Measurements from ENCODE around the gene KMT2B.
A peak's percentile ranks its signal among the peaks of the same experiment; 100 is the strongest.
"Not testable (repeated sequence)": the region's sequence is repeated elsewhere in the genome, so short reads cannot be mapped to it uniquely, and the experiment has no call there.

The KMT2B gene

DNA sequence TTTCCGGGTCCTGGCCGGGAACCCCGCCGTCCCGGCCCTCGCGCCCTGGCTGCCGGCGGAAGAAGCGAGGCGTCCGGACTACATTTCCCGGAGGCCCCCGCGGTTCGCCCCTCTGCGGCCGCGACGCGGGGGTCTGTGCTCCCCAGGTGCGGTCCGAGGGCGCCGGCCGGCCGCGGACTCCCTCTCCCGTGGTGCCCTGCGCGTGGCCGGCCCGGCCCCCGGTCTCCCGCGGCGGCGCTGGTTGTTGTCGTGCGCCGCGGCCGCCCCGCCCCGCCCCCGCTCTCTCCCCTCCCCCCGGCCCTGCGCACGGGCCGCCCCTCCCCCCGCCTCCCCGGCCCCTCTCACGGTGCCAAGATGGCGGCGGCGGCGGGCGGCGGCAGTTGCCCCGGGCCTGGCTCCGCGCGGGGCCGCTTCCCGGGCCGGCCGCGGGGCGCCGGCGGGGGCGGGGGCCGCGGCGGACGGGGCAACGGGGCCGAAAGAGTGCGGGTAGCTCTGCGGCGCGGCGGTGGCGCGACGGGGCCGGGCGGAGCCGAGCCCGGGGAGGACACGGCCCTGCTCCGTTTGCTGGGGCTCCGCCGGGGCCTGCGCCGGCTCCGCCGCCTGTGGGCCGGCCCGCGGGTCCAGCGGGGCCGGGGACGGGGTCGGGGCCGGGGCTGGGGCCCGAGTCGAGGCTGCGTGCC lies at the start of gene KMT2B:
TSS of gene KMT2B (plus strand) at position 339 of the 680 bp plus-strand sequence. CDS start at position 355, 16 bp downstream.
- Mint-ChIP-seq H3K9me3 (no peaks in the 10 kb centered on the region), H3K4me3 (peak within 1 kb of the TSS; percentile 99), H3K27me3 (no peaks in the 10 kb centered on the region), H3K27ac (peak within 1 kb of the TSS; percentile 97), H3K36me3 (peaks cover 5% of the 10 kb centered on the region), H3K4me1 (peaks cover 55% of the 10 kb centered on the region)

GRCh38 chr19:35669566-35669965 lies 48.2 kb upstream of the KMT2B start:
- no peaks in the 10 kb centered on the region for H3K9me3 Mint-ChIP-seq
- H3K27ac Mint-ChIP-seq = no peak overlapping the region
- H3K4me1 Mint-ChIP-seq = peaks cover 8% of the 10 kb centered on the region
- H3K4me3 Mint-ChIP-seq = no peak overlapping the region
- H3K36me3 Mint-ChIP-seq = no peaks in the 10 kb centered on the region
- H3K27me3 Mint-ChIP-seq = peaks cover 10% of the 10 kb centered on the region

DNA sequence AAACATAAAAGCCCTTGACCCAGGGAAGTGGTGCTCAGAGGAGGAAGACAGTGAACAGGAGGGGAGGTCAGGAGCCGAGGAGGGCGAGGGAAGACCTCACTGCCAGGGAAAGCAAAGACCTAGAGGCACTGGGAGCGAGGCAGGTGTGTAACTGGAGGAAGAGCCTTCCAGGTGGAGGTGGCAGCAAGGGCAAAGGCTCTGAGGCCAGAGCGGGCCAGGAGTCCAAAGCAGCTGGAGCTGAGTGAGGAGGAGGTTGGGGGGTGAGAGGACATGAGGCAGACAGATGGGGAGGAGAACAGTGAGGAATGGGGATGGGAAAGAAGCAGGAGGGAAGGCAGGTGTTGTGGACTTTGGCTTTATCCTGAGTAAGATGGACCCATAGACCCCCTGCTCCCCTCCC lies 47.8 kb upstream of the KMT2B start:
- Mint-ChIP-seq H3K27me3 (peaks cover 10% of the 10 kb centered on the region), H3K4me3 (no peak overlapping the region), H3K36me3 (no peaks in the 10 kb centered on the region), H3K4me1 (peaks cover 8% of the 10 kb centered on the region), H3K9me3 (no peaks in the 10 kb centered on the region), H3K27ac (no peak overlapping the region)

- no peak overlapping the region for H3K27ac Mint-ChIP-seq
- no peaks in the 10 kb centered on the region for H3K36me3 Mint-ChIP-seq
- peaks cover 8% of the 10 kb centered on the region for H3K4me1 Mint-ChIP-seq
- H3K4me3 Mint-ChIP-seq = no peak overlapping the region
- no peaks in the 10 kb centered on the region for H3K9me3 Mint-ChIP-seq
- H3K27me3 Mint-ChIP-seq = peaks cover 10% of the 10 kb centered on the region
Observed at GRCh38 chr19:35670686-35671085, 47.1 kb upstream of the KMT2B start.

DNA sequence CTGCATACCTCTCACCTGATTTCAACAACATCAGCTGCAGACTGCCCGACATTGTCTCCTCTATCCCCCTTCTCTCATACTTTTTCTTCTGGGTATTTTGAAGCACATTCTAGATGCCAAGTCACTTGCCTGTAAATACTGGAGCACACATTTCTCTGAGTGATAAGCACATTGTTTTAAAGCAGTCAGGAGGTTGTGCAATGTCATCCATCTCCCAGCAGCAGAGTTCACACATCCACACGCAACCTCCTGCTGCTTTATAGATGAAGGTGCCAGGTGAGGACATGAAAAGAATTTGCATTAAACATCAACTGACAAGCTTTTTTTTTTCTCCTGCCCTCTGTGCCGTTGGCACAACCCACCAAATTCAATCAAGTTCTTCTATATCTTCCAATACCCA lies 46.0 kb upstream of the KMT2B start:
- Mint-ChIP-seq H3K27ac (peak overlapping the region; percentile 57), H3K4me1 (peaks cover 8% of the 10 kb centered on the region), H3K27me3 (peaks cover 12% of the 10 kb centered on the region), H3K9me3 (no peaks in the 10 kb centered on the region), H3K36me3 (no peaks in the 10 kb centered on the region), H3K4me3 (no peak overlapping the region)

- Mint-ChIP-seq H3K4me1 (peaks cover 8% of the 10 kb centered on the region), H3K27me3 (peaks cover 12% of the 10 kb centered on the region), H3K4me3 (peak overlapping the region; percentile 70), H3K27ac (no peak overlapping the region), H3K36me3 (no peaks in the 10 kb centered on the region), H3K9me3 (no peaks in the 10 kb centered on the region)
Observed at GRCh38 chr19:35673121-35673804, 44.5 kb upstream of the KMT2B start.

GRCh38 chr19:35675589-35676140 lies 42.1 kb upstream of the KMT2B start:
- H3K36me3 Mint-ChIP-seq = no peaks in the 10 kb centered on the region
- peaks cover 8% of the 10 kb centered on the region for H3K4me1 Mint-ChIP-seq
- H3K9me3 Mint-ChIP-seq = no peaks in the 10 kb centered on the region
- H3K4me3 Mint-ChIP-seq = no peak overlapping the region
- peaks cover 9% of the 10 kb centered on the region for H3K27me3 Mint-ChIP-seq
- no peak overlapping the region for H3K27ac Mint-ChIP-seq

DNA sequence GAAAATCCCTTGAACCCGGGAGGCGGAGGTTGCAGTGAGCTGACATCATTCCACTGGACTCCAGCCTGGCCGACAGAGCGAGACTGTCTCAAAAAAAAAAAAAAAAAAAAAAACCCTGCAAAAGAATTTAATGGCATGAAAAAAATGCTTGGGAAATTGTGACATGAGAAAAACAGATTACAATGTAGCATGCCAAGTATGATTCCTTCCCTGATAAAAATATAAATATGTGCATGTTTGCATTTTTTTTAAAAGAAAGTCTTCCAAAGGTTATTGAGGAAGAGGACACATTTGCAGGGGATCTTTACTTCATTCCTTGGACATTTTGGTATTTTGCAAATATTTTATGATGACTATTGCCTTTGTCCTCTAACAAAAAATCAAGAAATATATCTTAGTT lies 28.0 kb upstream of the KMT2B start:
- Mint-ChIP-seq H3K36me3 (no peaks in the 10 kb centered on the region), H3K4me3 (no peak overlapping the region), H3K27ac (no peak overlapping the region), H3K27me3 (no peaks in the 10 kb centered on the region), H3K4me1 (no peaks in the 10 kb centered on the region), H3K9me3 (no peaks in the 10 kb centered on the region)

DNA sequence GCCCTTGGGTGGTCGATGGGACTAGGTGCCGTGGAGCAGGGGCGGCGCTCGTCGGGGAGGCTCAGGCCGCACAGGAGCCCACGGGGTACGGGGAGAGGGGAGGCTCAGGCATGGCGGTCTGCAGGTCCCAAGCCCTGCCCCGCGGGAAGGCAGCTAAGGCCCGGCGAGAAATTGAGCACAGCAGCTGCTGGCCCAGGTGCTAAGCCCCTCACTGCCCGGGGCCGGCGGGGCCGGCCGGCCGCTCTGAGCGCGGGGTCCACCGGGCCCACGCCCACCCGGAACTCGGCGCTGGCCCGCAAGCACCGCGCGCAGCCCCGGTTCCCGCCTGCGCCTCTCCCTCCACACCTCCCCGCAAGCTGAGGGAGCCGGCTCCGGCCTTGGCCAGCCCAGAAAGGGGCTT lies 26.7 kb upstream of the KMT2B start:
- not testable (repeated sequence) for H3K4me1 Mint-ChIP-seq, H3K9me3 Mint-ChIP-seq, H3K36me3 Mint-ChIP-seq, H3K27me3 Mint-ChIP-seq, H3K27ac Mint-ChIP-seq, H3K4me3 Mint-ChIP-seq

- H3K9me3 Mint-ChIP-seq = no peaks in the 10 kb centered on the region
- peak overlapping the region; percentile 53 for H3K27ac Mint-ChIP-seq
- H3K36me3 Mint-ChIP-seq = no peaks in the 10 kb centered on the region
- H3K4me1 Mint-ChIP-seq = no peaks in the 10 kb centered on the region
- no peak overlapping the region for H3K4me3 Mint-ChIP-seq
- H3K27me3 Mint-ChIP-seq = no peaks in the 10 kb centered on the region
Observed at GRCh38 chr19:35692010-35692409, 25.8 kb upstream of the KMT2B start.

DNA sequence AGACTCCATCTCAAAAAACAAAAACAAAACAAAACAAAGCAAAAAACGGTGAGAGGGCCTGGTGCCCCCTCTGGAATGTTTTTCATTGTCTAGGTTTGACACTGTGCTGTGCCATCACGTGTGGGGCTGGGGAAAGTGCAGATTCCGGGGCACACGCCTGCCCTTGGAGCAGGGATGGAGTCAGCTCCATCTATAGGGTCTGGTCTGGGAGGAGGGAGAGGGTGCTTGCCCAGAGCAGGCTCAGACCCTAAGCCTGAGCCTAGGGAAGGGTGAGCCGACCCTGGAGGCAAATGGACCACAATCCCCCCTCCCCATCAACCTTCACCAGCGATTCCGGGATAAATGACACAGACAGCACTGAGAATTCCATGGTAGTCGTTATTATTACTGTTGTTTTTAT lies 24.4 kb upstream of the KMT2B start:
- H3K27ac Mint-ChIP-seq = no peak overlapping the region

DNA sequence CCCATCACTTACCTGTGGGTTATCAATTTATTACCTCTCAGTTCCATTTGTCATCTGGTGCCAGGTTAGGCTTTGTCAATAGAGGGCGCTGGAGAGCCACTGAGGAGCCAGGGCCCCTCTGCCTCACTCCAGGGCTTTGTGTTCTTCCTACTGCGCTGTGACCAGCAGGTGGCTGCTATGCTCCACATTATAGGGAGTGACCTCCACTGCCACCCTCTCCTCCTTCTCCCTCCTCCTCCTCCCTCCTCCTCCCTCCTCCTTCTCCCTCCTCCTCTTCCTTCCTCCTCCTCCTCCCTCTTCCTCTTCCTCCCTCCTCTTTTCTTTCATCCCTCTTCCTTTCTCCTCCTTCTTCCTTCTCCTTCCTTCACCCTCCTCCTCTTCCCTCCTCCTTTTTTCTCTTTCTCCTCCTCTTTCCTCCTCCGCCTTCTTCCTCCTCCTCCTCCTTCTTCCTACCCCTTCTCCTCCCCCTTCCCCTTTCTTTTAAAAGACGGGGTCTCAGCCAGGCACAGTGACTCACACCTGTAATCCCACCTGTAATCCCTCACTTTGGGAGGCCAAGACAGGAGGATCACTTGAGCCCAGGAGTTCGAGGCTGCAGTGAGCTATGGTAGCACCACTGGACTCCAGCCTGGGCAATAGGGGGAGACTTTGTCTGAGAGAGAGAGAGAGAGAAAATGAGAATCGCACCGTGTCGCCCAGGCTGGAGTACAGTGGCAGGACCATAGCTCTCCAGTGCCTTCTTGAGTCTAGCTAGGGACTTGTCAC lies 23.8 kb upstream of the KMT2B start:
- Mint-ChIP-seq H3K27ac (no peak overlapping the region), H3K27me3 (no peaks in the 10 kb centered on the region), H3K4me3 (no peak overlapping the region)

More for the DNA sequence above, 24.4 kb upstream of the KMT2B start:
- Mint-ChIP-seq H3K9me3 (no peaks in the 10 kb centered on the region), H3K4me3 (no peak overlapping the region), H3K36me3 (no peaks in the 10 kb centered on the region), H3K4me1 (no peaks in the 10 kb centered on the region), H3K27me3 (no peaks in the 10 kb centered on the region)

GRCh38 chr19:35695895-35696422 lies 21.8 kb upstream of the KMT2B start:
- Mint-ChIP-seq H3K36me3 (no peaks in the 10 kb centered on the region), H3K27ac (no peak overlapping the region), H3K27me3 (no peaks in the 10 kb centered on the region), H3K9me3 (no peaks in the 10 kb centered on the region), H3K4me1 (no peaks in the 10 kb centered on the region), H3K4me3 (no peak overlapping the region)

More for the DNA sequence above, 23.8 kb upstream of the KMT2B start:
- H3K9me3 Mint-ChIP-seq = no peaks in the 10 kb centered on the region
- H3K4me1 Mint-ChIP-seq = no peaks in the 10 kb centered on the region
- no peaks in the 10 kb centered on the region for H3K36me3 Mint-ChIP-seq

- Mint-ChIP-seq H3K4me1 (no peaks in the 10 kb centered on the region), H3K27me3 (no peaks in the 10 kb centered on the region), H3K36me3 (no peaks in the 10 kb centered on the region), H3K27ac (no peak overlapping the region), H3K4me3 (no peak overlapping the region), H3K9me3 (no peaks in the 10 kb centered on the region)
Observed at GRCh38 chr19:35696835-35697234, 21.0 kb upstream of the KMT2B start.

- Mint-ChIP-seq H3K9me3 (no peaks in the 10 kb centered on the region), H3K27ac (peak overlapping the region; percentile 89), H3K4me3 (peak overlapping the region; percentile 97), H3K36me3 (no peaks in the 10 kb centered on the region), H3K4me1 (peaks cover 7% of the 10 kb centered on the region), H3K27me3 (no peaks in the 10 kb centered on the region)
Observed at GRCh38 chr19:35702223-35703012, 15.4 kb upstream of the KMT2B start.
